ENCODE data around the gene AUTS2.

GRCh38 chr7:70208236-70209063, 610.2 kb downstream of the AUTS2 start:
- TF ChIP-seq CTCF (conservative IDR thresholded peaks at IDR 0.05; ENCODE audit: low read depth, low read length): no peak
- no peak for TF ChIP-seq EZH2 (IDR thresholded peaks at IDR 0.05; ENCODE audit: borderline replicate concordance, low read depth, low read length, poor library complexity, severe bottlenecking)

Measured in A673 (cell line).